NCI-H526 treated with DMSO at 0.1 percent for 48 hours (cell line): ENCODE measurements around the gene DSN1.
A peak's percentile ranks its signal among the peaks of the same experiment; 100 is the strongest.

Experiments
- DNase-seq: peaks from one replicate; lab custom pipeline; 2025; lab: John Stamatoyannopoulos, UW

Gene DSN1

DNA sequence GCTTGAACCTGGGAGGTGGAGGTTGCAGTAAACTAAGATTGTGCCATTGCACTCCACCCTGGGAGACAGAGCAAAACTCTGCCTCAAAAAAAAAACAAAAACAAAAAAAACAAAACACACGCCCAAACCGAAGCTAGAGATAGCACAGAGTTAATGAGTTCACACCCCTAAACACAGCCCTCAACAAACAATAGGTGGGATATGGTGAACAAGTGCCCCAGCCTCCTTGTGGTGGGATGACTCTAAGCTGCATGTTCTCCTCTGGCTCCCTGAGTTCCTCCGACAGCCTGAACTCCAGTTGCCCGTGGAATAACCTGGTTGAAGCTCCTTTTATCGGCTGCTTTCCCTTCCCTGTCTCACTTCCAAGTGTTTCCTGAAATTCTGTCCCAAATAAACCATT, 22.1 kb upstream of the DSN1 start:
- no peak for DNase-seq

DNA sequence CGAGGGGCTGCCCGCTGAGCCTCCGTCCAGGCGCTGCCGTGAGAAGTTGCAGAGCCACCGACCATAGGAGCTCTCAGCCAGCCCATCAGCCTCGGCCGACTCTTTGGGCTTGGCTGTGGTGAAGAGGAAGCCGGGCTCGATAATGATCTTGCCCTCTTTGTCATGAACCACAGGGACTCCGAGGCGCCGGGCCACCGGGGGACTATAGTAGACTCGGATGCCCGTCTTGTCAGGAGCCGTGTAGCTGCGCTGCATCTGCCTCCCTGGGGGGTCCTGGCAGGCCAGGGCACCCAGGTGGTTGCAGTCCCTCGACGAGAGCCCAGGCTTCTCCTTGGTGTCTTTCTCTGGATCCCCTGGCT, 20.5 kb upstream of the DSN1 start:
- DNase-seq: no peak

DNA sequence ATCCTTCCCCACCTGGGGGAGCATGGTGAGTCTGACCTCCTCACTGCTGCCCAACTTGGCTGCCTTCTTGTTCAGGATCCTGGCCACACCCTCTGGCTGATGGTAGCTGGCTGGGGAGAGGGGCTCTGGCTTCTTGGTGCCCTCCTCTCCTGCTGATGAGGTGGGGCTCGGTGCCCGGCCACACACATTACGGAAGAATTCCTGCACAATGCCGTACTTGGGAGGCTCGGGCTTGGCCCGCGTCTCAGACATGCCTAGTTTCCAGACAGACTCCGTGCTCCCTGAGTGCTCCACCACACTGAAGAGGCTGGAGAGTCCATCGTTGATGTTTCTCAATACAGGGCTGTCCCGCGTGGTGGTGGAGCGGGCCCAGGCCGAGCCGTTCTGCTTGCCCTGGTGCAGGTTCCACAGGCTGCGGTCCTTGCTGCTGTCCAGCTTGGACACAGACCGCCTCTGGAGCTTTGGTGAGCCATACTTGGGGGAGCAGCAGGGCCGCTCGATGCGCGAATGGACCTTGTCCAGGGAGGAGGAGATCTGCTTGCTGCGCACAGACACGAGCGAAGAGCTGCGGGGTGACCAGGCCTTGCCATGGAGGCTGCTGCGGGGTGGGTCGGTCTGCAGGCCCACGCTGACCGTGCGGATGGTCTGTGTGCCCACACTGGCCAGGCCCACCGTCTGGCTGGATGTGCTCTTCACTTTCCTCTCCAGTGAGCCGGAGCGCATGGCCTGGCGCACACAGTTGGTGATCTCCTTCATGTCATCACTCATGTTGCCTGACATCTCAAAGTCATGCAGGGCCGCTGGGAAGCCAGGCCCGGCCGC, 19.9 kb upstream of the DSN1 start:
- no peak for DNase-seq

DNA sequence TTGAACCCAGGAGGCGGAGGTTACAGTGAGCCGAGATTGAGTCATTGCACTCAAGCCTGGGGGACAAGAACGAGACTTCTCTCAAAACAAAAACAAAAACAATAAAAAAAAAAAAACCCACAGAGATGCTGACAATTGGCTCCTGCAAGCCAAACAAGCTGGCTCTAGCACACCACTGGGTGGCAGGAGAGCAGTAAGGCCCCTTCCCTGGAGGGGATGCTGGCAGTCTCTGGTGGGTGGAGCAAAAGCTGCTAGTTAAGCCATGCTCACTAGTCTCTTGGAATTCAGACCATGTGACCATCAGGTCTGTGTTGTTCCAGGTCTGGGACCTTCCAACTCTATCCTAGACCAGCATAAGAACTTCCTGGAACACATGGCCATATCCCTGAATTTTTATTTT, 18.9 kb upstream of the DSN1 start:
- peak; percentile 40 for DNase-seq

DNA sequence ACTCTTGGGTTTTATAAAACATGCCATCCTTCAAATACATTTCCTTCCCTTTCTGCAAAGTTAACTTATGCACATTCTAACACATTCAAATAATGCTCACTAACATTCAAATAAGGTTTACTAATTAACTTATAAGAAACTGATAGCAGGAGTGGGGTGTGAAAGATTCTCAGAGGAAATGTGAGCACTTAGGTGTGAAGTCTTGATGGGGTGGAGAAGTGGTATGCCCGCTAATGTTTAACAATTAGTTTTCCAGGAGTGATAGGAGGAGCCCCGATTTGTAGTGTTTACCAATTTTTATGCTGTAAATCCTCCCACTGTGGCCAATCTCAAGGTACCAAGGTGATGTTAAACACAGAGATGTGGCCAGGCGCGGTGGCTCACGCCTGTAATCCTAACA, 18.3 kb upstream of the DSN1 start:
- no peak for DNase-seq

DNA sequence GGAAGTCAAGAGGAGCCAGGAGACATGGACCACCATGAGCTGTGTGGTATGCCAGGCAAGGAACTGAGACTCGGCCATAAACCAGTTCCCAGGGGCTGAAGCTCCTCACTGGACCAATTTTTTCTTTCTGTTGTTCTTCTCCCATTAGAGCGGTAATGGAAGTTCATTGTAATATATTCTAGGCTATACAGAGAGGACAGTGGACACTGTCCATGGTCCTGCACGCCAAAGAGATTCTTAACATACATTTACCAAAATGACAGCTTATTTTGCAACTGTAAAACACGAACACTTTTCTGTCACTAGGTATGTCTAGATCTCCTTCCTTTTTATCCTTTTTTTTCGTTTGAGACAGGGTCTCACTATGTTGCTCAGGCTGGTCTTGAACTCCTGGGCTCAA, 13.1 kb upstream of the DSN1 start:
- DNase-seq: no peak

DNA sequence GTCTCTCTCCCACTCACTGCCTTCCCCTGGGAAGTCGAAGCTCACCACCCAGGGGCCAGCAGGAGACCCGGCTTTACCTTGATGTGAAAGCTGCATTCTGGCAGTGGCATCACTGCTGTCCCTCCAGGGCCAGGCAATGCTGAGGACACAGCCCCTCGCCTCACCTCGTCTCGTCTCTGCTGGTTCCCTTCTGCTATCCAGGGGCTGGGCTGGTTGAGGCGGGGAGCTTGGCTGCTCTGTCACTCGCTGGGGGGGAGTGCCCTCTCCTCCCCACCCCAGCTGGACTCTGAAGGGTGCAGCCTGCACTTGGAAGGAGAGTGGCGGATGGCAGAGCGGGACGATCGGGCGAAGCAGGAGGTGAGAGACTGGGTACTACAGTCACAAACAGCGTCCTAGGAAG, 12.7 kb upstream of the DSN1 start:
- no peak for DNase-seq

DNA sequence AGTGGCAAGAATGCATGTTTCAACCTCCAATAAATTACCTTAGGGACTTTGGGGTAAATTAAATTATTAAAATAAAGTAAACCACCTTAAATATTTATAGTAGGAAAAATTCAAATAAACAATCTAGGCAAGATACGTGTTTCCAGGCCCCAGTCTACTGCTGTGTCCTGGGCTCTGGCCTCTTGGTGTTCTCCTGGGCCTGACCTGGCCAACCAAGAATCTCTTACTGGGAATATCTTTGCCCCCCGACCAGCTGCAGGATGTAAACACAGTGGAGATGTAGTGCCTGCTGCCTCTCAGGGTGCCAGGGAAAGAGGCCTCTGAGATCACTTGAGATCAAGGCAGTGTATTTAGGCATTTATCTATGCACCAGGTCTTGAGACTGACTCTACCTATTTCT, 11.7 kb upstream of the DSN1 start:
- DNase-seq: no peak

DNA sequence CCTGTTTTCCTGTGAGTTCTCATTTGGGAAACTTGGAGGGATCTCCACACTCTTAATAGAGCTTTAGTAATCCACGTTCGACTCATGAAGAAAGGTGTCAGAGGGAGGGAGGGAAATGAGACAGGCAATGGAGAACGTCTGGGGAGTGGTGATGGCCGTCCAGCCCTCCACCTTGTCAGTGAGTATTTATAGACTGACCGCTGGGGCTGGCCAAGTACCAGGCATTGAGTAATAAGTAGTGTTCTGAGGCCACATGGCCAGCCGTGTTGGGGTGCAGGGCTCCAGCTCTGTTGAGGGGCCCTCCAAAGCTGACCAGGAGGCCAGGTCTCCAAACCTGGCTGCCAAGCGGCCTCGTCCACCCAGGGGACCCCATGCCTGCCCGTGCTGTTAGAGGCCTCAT, 11.3 kb upstream of the DSN1 start:
- DNase-seq: no peak

DNA sequence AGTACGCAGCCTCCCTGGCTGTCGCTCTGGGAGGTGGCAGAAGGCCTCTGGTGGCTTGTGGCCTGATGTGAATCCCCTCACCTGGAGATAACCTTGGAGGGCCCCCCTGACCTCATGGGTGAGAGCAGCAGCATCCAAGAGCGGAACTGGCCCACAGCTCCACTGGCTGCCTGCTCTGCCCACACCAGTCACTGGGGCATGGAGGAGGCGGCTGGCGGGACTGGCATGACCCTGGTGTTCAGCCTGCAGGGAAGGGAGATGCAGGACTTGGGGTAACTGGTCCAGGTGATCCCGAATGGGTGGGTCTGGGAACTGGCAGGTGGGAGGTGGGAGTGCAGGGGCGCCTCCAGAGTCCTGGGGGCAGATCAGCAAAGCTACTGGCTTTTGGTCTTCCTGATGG, 10.6 kb upstream of the DSN1 start:
- DNase-seq: no peak

DNA sequence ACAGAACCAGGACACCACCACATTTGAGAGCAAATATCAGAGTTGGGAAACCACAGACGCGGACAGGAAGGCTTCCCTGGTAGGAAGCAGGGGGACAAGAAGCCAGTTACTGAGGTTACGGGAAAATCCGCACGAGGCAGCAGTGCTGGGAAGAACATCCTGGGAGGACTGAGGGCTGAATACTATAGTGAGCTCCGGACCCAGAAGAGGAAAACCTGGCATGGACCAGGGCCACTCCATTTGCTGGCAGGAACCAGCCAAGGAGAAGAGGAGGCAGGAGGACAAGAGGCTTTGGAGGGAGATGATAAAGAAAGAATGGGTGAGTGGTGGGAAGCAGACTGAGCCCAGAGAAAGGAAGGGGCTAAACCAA, 6.1 kb upstream of the DSN1 start:
- DNase-seq: no peak

DNA sequence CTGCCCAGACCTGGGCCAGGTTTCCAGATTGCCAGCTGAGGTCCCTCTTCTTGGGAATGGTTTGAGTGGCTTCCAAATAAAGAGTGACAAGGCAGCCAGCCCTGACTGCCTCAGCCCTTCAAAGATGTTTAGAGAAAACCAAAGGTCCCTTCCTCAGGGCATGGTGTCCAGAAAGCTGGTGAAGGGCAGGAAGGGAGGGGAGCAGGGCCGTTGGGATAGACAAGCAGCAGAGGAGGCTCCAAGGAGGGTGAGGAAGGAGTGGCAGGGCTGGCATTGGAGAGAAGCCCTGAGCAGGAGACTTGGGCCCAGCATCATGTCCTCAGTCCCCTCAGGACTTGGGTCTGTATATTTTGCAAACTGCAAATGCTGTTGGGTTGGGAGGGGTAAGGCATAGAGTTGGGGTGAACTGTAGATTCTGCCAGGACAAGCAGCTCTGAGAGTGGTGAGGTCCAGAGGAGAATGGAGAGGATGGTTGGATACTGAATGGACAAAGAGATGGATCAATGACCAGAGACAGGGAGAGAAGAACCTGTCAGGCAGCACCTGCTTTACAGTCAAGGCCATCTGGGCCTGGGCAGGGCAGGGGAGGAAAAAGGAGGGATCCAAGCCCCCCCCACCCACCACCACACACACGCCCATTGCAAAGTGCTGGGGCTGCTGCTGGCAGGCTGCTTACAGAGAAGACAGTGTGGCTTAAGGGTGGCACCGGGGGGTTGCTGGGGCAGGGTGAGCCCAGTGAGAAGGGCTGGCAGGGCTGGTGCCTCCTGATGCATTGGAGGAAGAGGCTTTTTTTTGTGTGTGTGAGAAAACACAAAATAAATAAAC, 5.5 kb upstream of the DSN1 start:
- no peak for DNase-seq

DNA sequence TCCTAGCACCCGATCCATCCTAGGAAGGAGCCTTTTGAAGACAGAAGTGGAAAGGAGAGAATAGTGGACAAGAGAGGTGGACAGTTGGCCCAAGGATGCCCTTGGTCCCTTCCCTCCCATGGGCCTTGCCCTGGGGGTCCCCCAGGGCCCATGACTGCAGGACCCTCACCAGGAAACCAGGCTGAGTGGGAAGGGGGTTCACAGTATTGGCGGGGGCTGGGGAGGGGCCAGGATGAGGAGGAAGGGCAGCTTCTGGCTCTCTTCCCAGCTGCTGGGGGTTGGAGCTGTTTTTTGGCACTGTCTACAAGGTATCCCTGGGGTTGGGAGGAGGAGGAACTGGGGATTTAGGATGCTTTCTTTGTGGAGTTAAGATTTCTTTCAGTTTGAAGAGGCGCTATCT, 4.0 kb upstream of the DSN1 start:
- no peak for DNase-seq

DNA sequence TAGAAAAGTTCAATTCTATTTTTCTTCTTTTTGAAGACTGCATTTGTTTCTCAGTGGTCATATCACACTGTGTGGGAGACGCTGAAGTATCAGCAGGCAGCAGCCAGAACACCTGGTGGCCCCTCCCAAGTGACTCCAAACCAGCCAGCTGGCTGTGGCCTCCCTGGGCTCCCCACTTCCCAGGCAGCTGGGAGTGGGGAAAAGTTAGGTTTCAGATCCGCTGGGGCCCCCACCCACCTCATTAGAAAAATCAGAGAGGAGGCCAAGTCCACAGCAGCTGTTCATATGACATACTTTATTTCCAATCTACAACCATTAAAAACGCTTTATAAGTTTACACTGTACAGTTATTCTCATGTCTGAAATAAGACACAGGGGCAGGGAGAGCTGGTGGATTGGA, 3.6 kb upstream of the DSN1 start:
- no peak for DNase-seq

DNA sequence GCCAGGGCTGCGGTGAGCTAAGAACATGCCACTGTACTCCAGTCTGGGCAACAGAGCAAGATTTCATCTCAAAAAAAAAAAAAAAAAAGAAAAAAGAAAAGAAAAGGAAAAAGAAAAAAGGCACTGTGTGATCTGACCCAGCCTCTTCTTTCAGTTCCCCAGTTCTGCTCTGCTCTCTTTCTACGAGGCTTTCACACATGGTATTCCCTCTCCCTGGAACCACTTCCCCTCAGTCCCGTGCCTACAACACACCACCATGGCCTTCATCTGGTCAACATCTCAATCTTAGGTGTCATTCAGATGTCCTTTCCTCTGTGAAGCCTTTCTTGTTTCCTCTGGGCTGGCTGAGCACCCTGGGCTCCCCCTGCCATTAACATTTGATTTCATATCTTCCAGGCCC, 2.3 kb upstream of the DSN1 start:
- no peak for DNase-seq

DNA sequence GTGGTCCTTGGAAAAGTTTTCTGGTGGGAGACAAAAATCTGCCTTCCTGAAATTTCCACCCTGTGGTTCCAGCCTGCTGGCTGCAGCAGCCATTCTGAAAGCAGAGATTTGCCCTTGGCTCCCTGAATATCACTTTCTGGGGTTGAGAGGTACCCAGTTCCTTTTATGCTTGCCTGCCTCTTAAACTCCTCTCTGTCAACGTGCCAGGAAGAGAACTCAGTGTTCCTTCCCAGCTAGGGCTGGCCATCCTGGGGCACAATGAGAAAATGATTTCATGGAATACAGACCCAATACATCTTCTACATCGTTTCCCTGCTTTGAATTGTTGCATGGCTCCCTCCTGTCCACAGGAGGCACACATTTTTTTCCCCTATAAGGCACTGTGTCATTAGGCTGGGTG, 1.6 kb upstream of the DSN1 start:
- no peak for DNase-seq

DNA sequence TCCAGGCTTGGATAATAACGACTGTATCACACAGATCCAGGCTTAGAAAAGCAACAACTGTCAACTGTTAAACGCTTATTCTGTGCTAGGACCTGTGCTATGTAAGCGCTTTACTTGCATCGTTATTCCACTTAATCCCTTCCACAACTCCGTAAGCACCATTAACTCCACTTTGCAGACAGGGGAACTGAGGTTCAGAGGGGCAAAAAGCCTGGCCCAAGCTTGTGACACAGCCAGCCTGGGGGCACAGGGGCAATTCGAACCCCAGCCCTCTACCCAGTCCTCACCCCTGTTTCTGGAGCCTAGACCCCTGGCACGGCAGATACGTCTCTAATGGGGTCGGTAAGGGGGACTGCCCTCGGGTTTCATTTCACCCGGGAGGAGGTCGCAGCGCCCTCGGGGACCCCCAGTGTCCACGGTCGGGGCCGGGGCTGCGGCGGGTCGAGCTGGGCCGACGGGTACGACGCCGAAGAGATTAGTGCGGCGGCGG, 411 bp downstream of the DSN1 start:
- no peak for DNase-seq

DNA sequence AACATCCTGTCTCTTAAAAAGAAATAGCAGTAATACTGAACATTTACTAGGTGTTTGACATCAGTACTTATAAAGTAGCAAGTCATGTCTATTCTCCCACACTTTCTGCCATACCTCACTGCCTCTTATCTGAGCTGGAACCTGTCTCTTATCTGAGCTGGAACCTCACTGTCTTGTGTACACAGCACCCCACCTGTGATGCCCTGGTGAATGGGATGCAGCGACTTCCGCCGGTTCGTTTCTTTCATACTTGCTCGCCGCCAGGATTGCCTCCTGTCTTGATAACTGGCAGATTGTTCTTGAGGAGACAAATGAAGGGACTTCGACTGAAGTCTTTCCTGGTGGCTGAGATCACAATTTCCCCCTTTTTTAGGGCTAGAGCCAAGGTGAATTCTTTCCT, 2.9 kb downstream of the DSN1 start:
- no peak for DNase-seq

DNA sequence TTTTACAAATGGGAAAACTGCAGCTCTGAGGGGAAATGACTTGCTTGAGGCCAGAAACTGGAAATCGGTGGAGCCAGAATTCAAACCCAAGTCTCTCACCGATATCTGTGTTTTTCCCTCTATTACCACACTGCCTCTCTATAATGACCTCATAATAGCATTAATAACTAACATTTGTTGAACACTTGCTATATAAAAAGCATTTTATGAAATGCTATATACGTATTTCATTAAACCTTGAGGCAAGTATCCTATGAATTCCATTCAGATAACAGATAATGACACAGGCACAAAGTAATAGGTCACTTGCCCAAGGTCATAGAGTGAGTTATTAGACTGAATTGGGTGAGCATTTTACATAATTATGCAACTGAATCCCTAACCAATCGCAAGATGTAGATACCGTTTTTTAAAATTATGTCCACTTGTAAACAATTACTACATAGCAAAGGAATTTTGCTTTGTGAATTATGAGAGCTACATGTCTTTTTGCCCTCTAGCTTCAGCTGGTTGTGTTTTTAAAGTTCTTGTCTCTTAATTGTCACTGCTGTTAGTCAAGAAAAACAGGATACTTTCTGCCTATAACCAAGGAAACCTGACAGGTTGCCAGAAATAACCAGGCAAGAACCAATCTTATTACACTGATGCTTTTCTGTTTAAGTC, 4.7 kb downstream of the DSN1 start:
- DNase-seq: no peak

DNA sequence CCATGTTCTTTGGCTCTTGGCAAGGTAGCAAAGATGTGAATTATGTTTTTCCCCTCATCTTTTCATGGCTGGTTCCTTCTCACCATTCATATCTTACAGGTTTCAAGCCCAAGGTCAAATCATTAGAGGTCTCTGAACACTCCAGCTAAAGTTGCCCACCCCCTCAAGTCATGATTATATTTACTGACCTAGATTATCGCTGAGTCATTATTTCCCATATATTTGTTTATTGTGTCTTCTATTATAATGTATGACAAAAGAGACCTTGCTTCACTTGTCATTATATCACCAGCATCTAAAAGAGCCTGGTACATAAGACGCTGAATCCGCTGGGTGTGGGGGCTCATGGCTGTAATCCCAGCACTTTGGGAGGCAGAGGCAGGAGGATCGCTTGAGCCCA, 12.4 kb downstream of the DSN1 start:
- no peak for DNase-seq

DNA sequence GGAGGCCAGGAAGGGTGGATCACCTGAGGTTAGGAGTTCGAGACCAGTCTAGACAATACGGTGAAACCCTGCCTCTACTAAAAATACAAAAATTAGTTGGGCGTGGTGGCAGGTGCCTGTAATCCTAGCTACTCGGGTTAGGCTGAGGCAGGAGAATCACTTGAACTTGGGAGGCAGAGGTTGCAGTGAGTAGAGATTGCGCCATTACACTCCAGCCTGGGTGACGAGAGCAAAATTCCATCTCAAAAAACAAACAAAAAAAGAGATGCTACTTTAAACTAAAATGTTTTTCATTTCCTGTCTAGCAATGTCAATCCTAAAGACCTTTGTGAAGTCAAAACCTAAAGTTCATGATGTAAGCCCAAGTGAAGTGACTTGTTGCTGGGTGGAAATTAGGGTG, 12.9 kb downstream of the DSN1 start:
- no peak for DNase-seq

DNA sequence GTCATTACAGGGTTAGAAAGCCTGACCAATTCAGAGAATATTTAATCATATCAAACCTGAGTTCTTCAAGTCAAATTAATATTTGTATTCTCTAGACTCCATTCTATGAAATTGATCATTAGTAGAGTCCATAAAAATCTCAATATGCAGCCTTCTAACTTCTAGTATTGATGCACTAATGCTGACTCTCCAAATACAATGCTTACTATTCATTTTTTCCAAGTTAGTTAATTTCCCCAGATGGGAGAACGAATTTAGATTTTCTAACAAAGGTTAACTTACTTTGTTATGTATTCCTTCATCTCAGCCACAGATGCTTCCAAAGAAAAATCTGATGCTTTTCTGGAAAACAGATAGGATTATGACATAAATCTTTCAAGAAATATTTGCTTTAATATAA, 15.3 kb downstream of the DSN1 start:
- no peak for DNase-seq

DNA sequence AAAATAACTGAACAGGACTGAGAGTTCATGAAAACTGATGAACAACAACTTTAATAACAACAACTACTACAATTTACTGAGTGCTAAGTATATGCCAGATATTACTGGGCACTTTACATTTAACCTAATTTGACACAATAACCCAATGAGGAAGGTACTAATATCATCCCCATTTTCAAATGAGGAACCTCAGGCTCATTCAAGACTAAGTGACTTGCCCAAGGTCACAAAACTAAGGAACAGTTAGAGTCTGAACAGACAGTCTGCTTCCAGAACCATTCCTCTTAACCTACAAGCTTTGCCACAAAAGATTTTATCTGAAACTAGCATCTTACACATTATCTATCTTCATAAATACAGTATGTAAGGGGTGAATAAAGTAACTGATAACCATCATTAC, 17.1 kb downstream of the DSN1 start:
- no peak for DNase-seq
